Stimulated activated naive CD8-positive, alpha-beta T cell treated with anti-CD3 and anti-CD28 coated beads, Interleukin-15, Interleukin-2, amounts not matched to agents 100 U/mL and 50 U/mL, for 24 hours (primary cell): ENCODE measurements around the gene POM121.
"Not testable (repeated sequence)": the region's sequence is repeated elsewhere in the genome, so short reads cannot be mapped to it uniquely, and the experiment has no call there.

Experiments used
- ATAC-seq: fragments of 150-1000 bp; cut with Tn5 transposase; one replicate; pipeline ENCODE4 v1.10.0; 2021
- DNase-seq: peaks from one replicate; pipeline ENCODE4 v3.0.0; 2021

Gene POM121

DNA sequence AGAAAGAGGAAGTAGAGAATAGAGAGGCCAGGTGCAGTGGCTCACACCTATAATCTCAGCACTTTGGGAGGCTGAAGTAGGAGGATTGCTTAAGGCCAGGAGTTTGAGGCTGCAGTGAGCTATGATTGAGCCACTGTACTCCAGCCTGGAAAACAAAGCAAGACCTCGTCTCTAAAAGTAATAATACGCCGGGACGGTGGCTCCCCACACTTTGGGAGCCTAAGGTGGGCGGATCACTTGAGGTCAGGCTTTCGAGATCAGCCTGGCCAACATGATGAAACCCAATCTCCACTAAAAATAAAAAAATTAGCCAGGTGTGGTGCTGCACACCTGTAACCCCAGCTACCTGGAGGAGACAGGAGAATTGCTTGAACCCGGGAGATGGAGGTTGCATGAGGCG, 70.6 kb downstream of the POM121 start:
- not testable (repeated sequence) for ATAC-seq, DNase-seq

DNA sequence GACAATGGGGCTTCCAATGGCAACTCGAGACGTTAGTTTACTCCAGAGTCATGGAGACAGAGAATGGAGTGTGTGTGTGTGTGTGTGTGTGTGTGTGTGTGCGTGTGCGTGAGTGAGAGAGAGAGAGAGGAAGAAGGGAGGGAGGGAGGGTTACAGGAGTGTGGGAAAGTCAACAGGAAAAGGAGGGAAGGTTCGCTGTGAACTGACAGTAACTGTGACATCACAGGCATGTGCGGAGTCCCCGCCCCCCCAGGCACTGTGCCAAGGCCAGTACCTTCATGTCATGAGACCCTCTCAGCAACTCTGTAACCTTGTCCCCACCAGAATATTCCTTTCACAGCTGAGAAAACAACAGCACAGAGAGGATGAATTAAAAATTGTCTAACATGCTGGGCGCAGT, 72.6 kb downstream of the POM121 start:
- not testable (repeated sequence) for ATAC-seq, DNase-seq

DNA sequence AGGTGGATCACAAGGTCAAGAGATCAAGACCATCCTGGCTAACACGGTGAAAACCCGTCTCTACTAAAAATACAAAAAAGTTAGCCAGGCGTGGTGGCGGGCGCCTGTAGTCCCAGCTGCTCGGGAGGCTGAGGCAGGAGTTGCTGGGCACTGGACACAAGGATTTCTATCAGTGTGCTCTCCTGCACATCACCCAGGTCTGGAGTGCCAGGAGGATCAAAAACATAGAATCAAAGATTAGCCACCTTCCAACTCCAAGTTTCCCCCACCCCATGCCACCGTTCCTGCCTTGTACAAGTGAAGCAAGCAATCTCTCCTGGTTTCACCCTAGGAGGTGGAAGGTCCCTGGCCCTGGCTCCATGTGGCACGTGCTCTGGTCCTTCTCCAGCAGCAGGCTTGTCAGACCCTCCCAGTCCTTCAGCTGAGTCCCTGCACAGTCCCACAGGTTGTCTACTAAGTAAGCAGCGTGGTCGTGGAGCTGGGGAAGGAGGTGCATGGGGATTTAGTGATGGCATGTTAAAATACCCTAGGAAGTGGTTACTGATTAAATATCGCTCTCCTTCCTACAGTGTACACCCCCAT, 73.1 kb downstream of the POM121 start:
- ATAC-seq, DNase-seq: not testable (repeated sequence)
